K562 (cell line): Measurements from ENCODE around the gene ZBTB26. TPM values are rescaled to one million over a fixed set of nuclear protein-coding genes. Genes with fewer than 3 reads are reported as not detected.

Experiments used
- ATAC-seq: fragments of 200-7000 bp; cut with Tn5 transposase; 3 replicates; pipeline ENCODE4 v1.9.1; 2020; ENCODE audit warnings: moderate library complexity
- BruUV-seq: library from RNA; stranded (reverse); fragments of 400-500 nt; replicated peaks from 2 replicates; lab custom pipeline; 2021; lab: Mats Ljungman, UMichigan
- CTCF ChIA-PET: fragments of 300-600 bp; formaldehyde crosslinking; extraction: SDS; loops from one replicate; lab custom pipeline; 2021; ENCODE audit warnings: low intra/inter-chr PET ratio; lab: Yijun Ruan, JAX
- POLR2A ChIA-PET: fragments of 300-600, 350-650 bp; sonication (Branson Sonifier 250); formaldehyde crosslinking; extraction: SDS; loops from one replicate; lab custom pipeline; 2021; ENCODE audit warnings: antibody characterized with exemption, inconsistent platforms; lab: Yijun Ruan, JAX
- DNase-seq, 4 experiments: peaks; one replicate each; pipeline versions ENCODE4 v3.0.0 to v3.0.0-alpha.2; 2011 to 2018; ENCODE audit warnings: low spot score in 3 of 4, mixed read lengths in 3 of 4; ENCODE audit errors: extremely low read depth in 1 of 4
- FAIRE-seq: peaks from 2 replicates; lab custom pipeline; 2011; peaks lifted over from hg19 to GRCh38; lab: Jason Lieb, UNC
- H2AFZ ChIP-seq: 2 replicates; pipeline ENCODE4 v1.6.0; 2011; ENCODE audit warnings: low read depth, low read length, control low read depth, inconsistent platforms
- H3K27ac ChIP-seq: fragments of 200-600 bp; 3 replicates; pipeline ENCODE4 v1.8.0; 2011; ENCODE audit warnings: low read depth, mild to moderate bottlenecking, control low read depth, inconsistent platforms, low read length, moderate library complexity, mixed read lengths; ENCODE audit errors: extremely low read depth
- H3K27me3 ChIP-seq, 2 experiments: fragments of 300-600 bp in 1 of 2; 2 replicates in 1 of 2; 3 replicates in 1 of 2; pipeline versions ENCODE4 v1.6.0 to v1.8.0; 2011; ENCODE audit warnings: inconsistent platforms in 2 of 2, low read length in 2 of 2, mild to moderate bottlenecking in 1 of 2, mixed read lengths in 1 of 2, moderate library complexity in 1 of 2; ENCODE audit not compliant: control insufficient read depth in 2 of 2, insufficient read depth in 2 of 2
- H3K36me3 ChIP-seq: fragments of 300-600 bp; 3 replicates; pipeline ENCODE4 v1.8.0; 2011; ENCODE audit warnings: mild to moderate bottlenecking, low read length, inconsistent platforms; ENCODE audit not compliant: control insufficient read depth, insufficient read depth
- H3K4me1 ChIP-seq, 2 experiments: fragments of 200-600 bp in 1 of 2; replicated peaks in 1 of 2; 2 replicates in 1 of 2; 3 replicates in 1 of 2; pipeline versions ENCODE4 v1.5.1 to v1.8.0; 2011; ENCODE audit warnings: inconsistent platforms in 2 of 2, low read length in 2 of 2, mild to moderate bottlenecking in 1 of 2, mixed read lengths in 1 of 2, moderate library complexity in 1 of 2; ENCODE audit not compliant: control insufficient read depth in 2 of 2, insufficient read depth in 2 of 2
- H3K4me2 ChIP-seq: 2 replicates; pipeline ENCODE4 v1.6.1; 2011; ENCODE audit warnings: low read length, control low read depth, inconsistent platforms, mixed read lengths; ENCODE audit not compliant: insufficient read depth
- H3K4me3 ChIP-seq: fragments of 200-600 bp; sonication (generic), shearing (Covaris generic); 2 replicates; pipeline ENCODE4 v1.5.1; 2016; ENCODE audit warnings: control low read depth, inconsistent platforms
- H3K79me2 ChIP-seq: fragments of 200-600 bp; 3 replicates; pipeline ENCODE4 v1.8.0; 2011; ENCODE audit warnings: low read length, inconsistent platforms; ENCODE audit not compliant: control insufficient read depth, insufficient read depth
- H3K9ac ChIP-seq, 2 experiments: 2 replicates each; pipeline versions ENCODE4 v1.6.0 to v1.6.1; 2011; ENCODE audit warnings: low read depth in 2 of 2, low read length in 2 of 2, control low read depth in 1 of 2, inconsistent platforms in 1 of 2, mild to moderate bottlenecking in 1 of 2, mixed read lengths in 1 of 2; ENCODE audit not compliant: insufficient read depth in 1 of 2
- H3K9me1 ChIP-seq: one replicate; pipeline ENCODE4 v1.6.0; 2011; ENCODE audit warnings: inconsistent platforms, mild to moderate bottlenecking, low read length, moderate library complexity; ENCODE audit not compliant: control insufficient read depth, insufficient read depth
- H3K9me3 ChIP-seq: replicated peaks from 2 replicates; pipeline ENCODE4 v1.5.1; 2011; ENCODE audit warnings: low read depth, low read length, inconsistent platforms; ENCODE audit not compliant: control insufficient read depth, insufficient read depth
- H4K20me1 ChIP-seq: replicated peaks from 2 replicates; pipeline ENCODE4 v1.6.1; 2011; ENCODE audit warnings: low read length, inconsistent platforms, mixed read lengths; ENCODE audit not compliant: control insufficient read depth, insufficient read depth
- CHD2 ChIP-seq: IDR thresholded peaks from 2 replicates; pipeline ENCODE4 v1.6.1; 2011; ENCODE audit warnings: low read depth, low read length
- CTBP1 ChIP-seq: fragments of 450-650 bp; IDR thresholded peaks from 2 replicates; pipeline ENCODE4 v1.6.1; 2016; ENCODE audit warnings: borderline replicate concordance
- E2F3 ChIP-seq: fragments of 250-450 bp; sonication (Bioruptor Pico); IDR thresholded peaks from 2 replicates; pipeline ENCODE4 v1.4.0; 2020; ENCODE audit warnings: mild to moderate bottlenecking
- PCBP1 ChIP-seq: fragments of 200-400 bp; formaldehyde crosslinking; IDR thresholded peaks from 2 replicates; pipeline ENCODE4 v1.6.1; 2018; ENCODE audit warnings: mild to moderate bottlenecking, low read depth, low read length; ENCODE audit not compliant: poor library complexity, severe bottlenecking
- PHB ChIP-seq: fragments of 250-450 bp; sonication (Bioruptor Pico); IDR thresholded peaks from 2 replicates; pipeline ENCODE4 v1.5.0; 2021
- POLR2G ChIP-seq: fragments of 200-400 bp; formaldehyde crosslinking; IDR thresholded peaks from 2 replicates; pipeline ENCODE4 v1.6.1; 2017; ENCODE audit warnings: low read depth, mild to moderate bottlenecking, antibody characterized with exemption, low read length, moderate library complexity
- PYGO2 ChIP-seq: fragments of 450-650 bp; IDR thresholded peaks from 2 replicates; pipeline ENCODE4 v1.6.1; 2016; ENCODE audit warnings: mild to moderate bottlenecking, missing genetic modification characterization, moderate library complexity, missing compliant biosample characterization
- RBM22 ChIP-seq: fragments of 200-400 bp; formaldehyde crosslinking; IDR thresholded peaks from 2 replicates; pipeline ENCODE4 v1.6.1; 2018; ENCODE audit warnings: low read length, low read depth; ENCODE audit not compliant: poor library complexity, severe bottlenecking
- SOX6 ChIP-seq: fragments of 450-650 bp; IDR thresholded peaks from 2 replicates; pipeline ENCODE4 v1.6.1; 2014; ENCODE audit warnings: mild to moderate bottlenecking
- TEAD1 ChIP-seq, 2 experiments: fragments of 450-650 bp in 1 of 2; sonication (generic) in 1 of 2; formaldehyde crosslinking; IDR thresholded peaks; 2 replicates each; pipeline versions ENCODE4 v1.4.0 to v1.8.0; 2020 to 2022; ENCODE audit warnings: mild to moderate bottlenecking in 2 of 2, missing genetic modification reagents in 1 of 2
- XRCC5 ChIP-seq: fragments of 200-400 bp; formaldehyde crosslinking; IDR thresholded peaks from 2 replicates; pipeline ENCODE4 v1.6.1; 2017; ENCODE audit warnings: low read depth, mild to moderate bottlenecking, low read length
- YBX1 ChIP-seq: fragments of 450-650 bp; IDR thresholded peaks from 2 replicates; pipeline ENCODE4 v1.7.1; 2016; ENCODE audit warnings: mild to moderate bottlenecking
- ZKSCAN8 ChIP-seq: fragments of 200-800 bp; sonication (Bioruptor generic); IDR thresholded peaks from 2 replicates; pipeline ENCODE4 v1.6.1; 2016; ENCODE audit warnings: missing genetic modification characterization, missing compliant biosample characterization
- ZNF143 ChIP-seq: sonication (generic); formaldehyde crosslinking; IDR thresholded peaks from 2 replicates; pipeline ENCODE4 v1.9.0; 2022; ENCODE audit warnings: mild to moderate bottlenecking, missing genetic modification reagents
- ZNF165 ChIP-seq: fragments of 250-450 bp; sonication (Bioruptor Pico); IDR thresholded peaks from 2 replicates; pipeline ENCODE4 v1.4.0; 2020; ENCODE audit warnings: borderline replicate concordance
- ZNF551 ChIP-seq: fragments of 250-450 bp; sonication (Bioruptor Pico); IDR thresholded peaks from 2 replicates; pipeline ENCODE4 v1.5.0; 2021; ENCODE audit warnings: mild to moderate bottlenecking, moderate library complexity
- WGBS: fragments of 100-300 bp; shearing (Covaris generic); methylation state at CpG from one replicate; pipeline ENCODE4 v1.1.6; 2016; ENCODE audit warnings: low coverage, mixed read lengths; ENCODE audit not compliant: insufficient coverage; ENCODE audit errors: missing lambda C conversion rate; 5-methylcytosine and 5-hydroxymethylcytosine counted together
- in situ Hi-C: fragments of 300-500 bp; cut with MboI; formaldehyde crosslinking; loops from 4 replicates; pipeline ENCODE4 v1.15.0; 2018; ENCODE audit warnings: inconsistent platforms, mixed read lengths
- intact Hi-C: fragments of 100-400 bp; cut with micrococcal nuclease; formaldehyde crosslinking; loops from 2 replicates; pipeline ENCODE4 v1.14.2; 2022
- polyA plus RNA-seq, 8 experiments: library from polyadenylated mRNA; depleted of rRNA in 4 of 8; stranded (reverse) in 5 of 8; unstranded in 3 of 8; fragments of >200 nt; fragmentation: Nextera tagmentation in 2 of 8; fragmentation: Illumina TruSeq in 1 of 8; extraction: Ambion mirVana in 2 of 8; extraction: Trizol in 1 of 8; gene quantifications; 2 replicates each; pipeline versions ENCODE4 v1.2.1 to v1.2.3, GENCODE V29; 2011 to 2014; ENCODE audit warnings: inconsistent platforms in 1 of 8, missing spikeins in 1 of 8
- total RNA-seq, 7 experiments: library from RNA; depleted of rRNA in 6 of 7; stranded (reverse); fragments of >200 nt in 6 of 7; fragmentation: Illumina TruSeq in 2 of 7; extraction: Trizol in 2 of 7; gene quantifications; 2 replicates each; pipeline versions ENCODE4 v1.2.1 to v1.2.3, GENCODE V29; 2011 to 2021; ENCODE audit warnings: low replicate concordance in 1 of 7
- TF ChIP-seq, protein P1 (sequence below): conservative IDR thresholded peaks from 2 replicates; pipeline ENCODE4 v1.6.1; 2011; ENCODE audit warnings: low read depth, mild to moderate bottlenecking, low read length; ENCODE audit not compliant: control insufficient read depth
- TF ChIP-seq, protein P2 (sequence below): sonication (generic); formaldehyde crosslinking; IDR thresholded peaks from 2 replicates; pipeline ENCODE4 v1.8.0; 2023; ENCODE audit warnings: mild to moderate bottlenecking, missing genetic modification reagents
- TF ChIP-seq, protein P3 (sequence below): sonication (generic); formaldehyde crosslinking; IDR thresholded peaks from 2 replicates; pipeline ENCODE4 v1.8.1; 2023; ENCODE audit warnings: mild to moderate bottlenecking, missing genetic modification reagents

ZBTB26 gene
- total and polyA plus RNA-seq, 9 of the 15 experiments (the other 6 are each of a cell fraction or from before 2014, with no cell fraction given): 2.4 to 20.7 (median 5.0) TPM

DNA sequence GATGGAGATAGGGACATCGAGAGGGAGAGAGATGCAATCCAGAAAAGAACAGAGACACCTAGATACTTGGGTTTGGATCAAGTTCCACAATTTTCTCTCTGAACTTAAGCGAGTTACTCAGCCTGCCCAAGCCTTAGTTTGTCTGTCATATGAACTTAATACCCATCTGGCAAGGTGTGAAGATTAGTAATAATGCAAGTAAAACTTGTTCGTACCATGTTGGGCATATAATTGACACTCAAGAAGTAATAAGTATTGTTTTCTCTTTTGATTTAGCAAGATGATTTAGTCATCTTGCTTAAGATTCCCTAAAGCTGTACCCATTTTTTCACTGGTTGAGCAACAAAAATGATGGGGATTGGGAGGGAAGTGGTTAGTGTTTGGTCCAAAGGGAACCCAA is 17.0 kb upstream of the ZBTB26 start (continued):
- TF ChIP-seq, protein P1, sequence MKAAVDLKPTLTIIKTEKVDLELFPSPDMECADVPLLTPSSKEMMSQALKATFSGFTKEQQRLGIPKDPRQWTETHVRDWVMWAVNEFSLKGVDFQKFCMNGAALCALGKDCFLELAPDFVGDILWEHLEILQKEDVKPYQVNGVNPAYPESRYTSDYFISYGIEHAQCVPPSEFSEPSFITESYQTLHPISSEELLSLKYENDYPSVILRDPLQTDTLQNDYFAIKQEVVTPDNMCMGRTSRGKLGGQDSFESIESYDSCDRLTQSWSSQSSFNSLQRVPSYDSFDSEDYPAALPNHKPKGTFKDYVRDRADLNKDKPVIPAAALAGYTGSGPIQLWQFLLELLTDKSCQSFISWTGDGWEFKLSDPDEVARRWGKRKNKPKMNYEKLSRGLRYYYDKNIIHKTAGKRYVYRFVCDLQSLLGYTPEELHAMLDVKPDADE: no peak
- TF ChIP-seq ZKSCAN8: no peak
- TF ChIP-seq POLR2G: no peak

DNA sequence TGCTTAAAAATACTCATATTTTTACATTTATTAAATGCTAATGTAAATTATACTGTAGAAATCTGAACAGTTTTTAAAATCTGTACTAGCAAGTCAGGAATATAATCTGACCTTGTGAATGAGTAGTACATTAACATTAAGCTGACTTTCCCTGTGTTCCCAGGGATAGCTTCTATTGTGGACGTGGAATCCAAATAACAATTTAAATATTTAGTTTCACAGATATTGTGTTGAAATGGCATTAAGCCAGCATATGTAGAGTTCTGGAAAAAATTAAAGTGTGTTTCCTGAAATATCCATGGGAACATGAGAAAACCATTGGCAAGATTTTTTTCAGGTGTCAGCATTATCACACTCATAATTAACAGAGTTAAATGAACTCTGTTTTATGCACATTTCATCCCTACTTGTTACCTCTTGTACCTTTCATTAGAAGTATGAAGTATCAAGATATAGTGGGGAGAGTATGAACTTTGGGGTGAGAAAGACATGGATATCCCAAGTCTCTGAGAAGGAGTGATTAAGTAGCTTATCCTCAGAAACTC is 15.2 kb upstream of the ZBTB26 start:
- no peaks in the 10 kb centered on the region for H4K20me1 ChIP-seq
- POLR2A ChIA-PET: interaction anchor here (0.6 to 1.4 kb wide), 4 partner anchors 8 to 33 kb away, joined by 3 to 4 read pairs (median 3); partner anchors contain the start of genes ZBTB26 and ZBTB6
- no TSS peak for BruUV-seq
- no peak for TF ChIP-seq ZNF143 (CRISPR knock-in tag)
- no peak for TF ChIP-seq SOX6
- no peak for TF ChIP-seq PHB (CRISPR knock-in tag)
- TF ChIP-seq, protein P2, sequence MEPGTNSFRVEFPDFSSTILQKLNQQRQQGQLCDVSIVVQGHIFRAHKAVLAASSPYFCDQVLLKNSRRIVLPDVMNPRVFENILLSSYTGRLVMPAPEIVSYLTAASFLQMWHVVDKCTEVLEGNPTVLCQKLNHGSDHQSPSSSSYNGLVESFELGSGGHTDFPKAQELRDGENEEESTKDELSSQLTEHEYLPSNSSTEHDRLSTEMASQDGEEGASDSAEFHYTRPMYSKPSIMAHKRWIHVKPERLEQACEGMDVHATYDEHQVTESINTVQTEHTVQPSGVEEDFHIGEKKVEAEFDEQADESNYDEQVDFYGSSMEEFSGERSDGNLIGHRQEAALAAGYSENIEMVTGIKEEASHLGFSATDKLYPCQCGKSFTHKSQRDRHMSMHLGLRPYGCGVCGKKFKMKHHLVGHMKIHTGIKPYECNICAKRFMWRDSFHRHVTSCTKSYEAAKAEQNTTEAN: no peak
- no peak for TF ChIP-seq YBX1
- TF ChIP-seq, protein P3, sequence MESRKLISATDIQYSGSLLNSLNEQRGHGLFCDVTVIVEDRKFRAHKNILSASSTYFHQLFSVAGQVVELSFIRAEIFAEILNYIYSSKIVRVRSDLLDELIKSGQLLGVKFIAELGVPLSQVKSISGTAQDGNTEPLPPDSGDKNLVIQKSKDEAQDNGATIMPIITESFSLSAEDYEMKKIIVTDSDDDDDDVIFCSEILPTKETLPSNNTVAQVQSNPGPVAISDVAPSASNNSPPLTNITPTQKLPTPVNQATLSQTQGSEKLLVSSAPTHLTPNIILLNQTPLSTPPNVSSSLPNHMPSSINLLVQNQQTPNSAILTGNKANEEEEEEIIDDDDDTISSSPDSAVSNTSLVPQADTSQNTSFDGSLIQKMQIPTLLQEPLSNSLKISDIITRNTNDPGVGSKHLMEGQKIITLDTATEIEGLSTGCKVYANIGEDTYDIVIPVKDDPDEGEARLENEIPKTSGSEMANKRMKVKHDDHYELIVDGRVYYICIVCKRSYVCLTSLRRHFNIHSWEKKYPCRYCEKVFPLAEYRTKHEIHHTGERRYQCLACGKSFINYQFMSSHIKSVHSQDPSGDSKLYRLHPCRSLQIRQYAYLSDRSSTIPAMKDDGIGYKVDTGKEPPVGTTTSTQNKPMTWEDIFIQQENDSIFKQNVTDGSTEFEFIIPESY (CRISPR knock-in tag): no peak
- no peak for TF ChIP-seq ZNF165 (CRISPR knock-in tag)
- no peak for TF ChIP-seq CTBP1
- TF ChIP-seq CHD2: no peak
- no peak for TF ChIP-seq ZNF551 (CRISPR knock-in tag)
- no peak for TF ChIP-seq TEAD1 (CRISPR knock-in tag; IDR thresholded peaks at IDR 0.05)
- no peak for TF ChIP-seq RBM22
- no peak for TF ChIP-seq PYGO2 (tag)
- TF ChIP-seq E2F3 (CRISPR knock-in tag): no peak
- TF ChIP-seq XRCC5: no peak
- TF ChIP-seq PCBP1: no peak

More for the DNA sequence above, 15.2 kb upstream of the ZBTB26 start:
- no peak overlapping the region for H2AFZ ChIP-seq
- CTCF ChIA-PET: no interaction called here
- 0 out of 3 replicates have a peak, but pooled peaks cover 3% of the 10 kb centered on the region for H3K36me3 ChIP-seq
- no peak overlapping the region for H3K4me2 ChIP-seq
- H3K9me3 ChIP-seq: no peaks in the 10 kb centered on the region; the same call in 1 of the 2 replicates
- H3K9me1 ChIP-seq: no peaks in the 10 kb centered on the region
- intact Hi-C loops (no loop called here), in situ Hi-C loops (no loop called here)
- H3K27ac ChIP-seq: no peak overlapping the region
- H3K79me2 ChIP-seq: peaks cover 74% of the 10 kb centered on the region
- no peaks in the 10 kb centered on the region for H3K27me3 ChIP-seq
- H3K4me1 ChIP-seq: peaks cover 8 to 11% of the 10 kb centered on the region in 2 experiments; a peak in 4 of 5 replicates
- ATAC-seq (no peak), FAIRE-seq (no peak), DNase-seq (no peak)
- no peak overlapping the region for H3K4me3 ChIP-seq
- WGBS: 86% methylated on average over 1 of the region's 1 CpG
- no peak overlapping the region for H3K9ac ChIP-seq
